Activated CD4-positive, alpha-beta T cell treated with anti-CD3 and anti-CD28 coated beads for 36 hours (primary cell): Measurements from ENCODE around the gene TRAPPC3L. TPM values are rescaled to one million over a fixed set of nuclear protein-coding genes. Genes with fewer than 3 reads are reported as not detected.

Source experiments
- ATAC-seq: fragments of 200-7000 bp; cut with Tn5 transposase; one replicate; pipeline ENCODE4 v1.10.0; 2021; ENCODE audit warnings: mild to moderate bottlenecking, moderate library complexity
- CTCF ChIA-PET: fragments of 350-600 bp; sonication (Branson Sonifier 250); formaldehyde crosslinking; loops from one replicate; lab custom pipeline; 2021; ENCODE audit warnings: antibody characterized with exemption; lab: Charles Lee
- POLR2A ChIA-PET: fragments of 350-600 bp; sonication (Branson Sonifier 250); formaldehyde crosslinking; loops from one replicate; lab custom pipeline; 2021; ENCODE audit warnings: antibody characterized with exemption, inconsistent platforms; lab: Charles Lee
- DNase-seq: peaks from one replicate; pipeline ENCODE4 v3.0.0-alpha.2; 2020
- H3K27ac Mint-ChIP-seq: one replicate; pipeline ENCODE4 v1.8.0; 2021; ENCODE audit warnings: mixed read lengths
- H3K27me3 Mint-ChIP-seq: one replicate; pipeline ENCODE4 v1.8.0; 2021; ENCODE audit warnings: mixed read lengths
- H3K36me3 Mint-ChIP-seq: one replicate; pipeline ENCODE4 v1.8.0; 2021; ENCODE audit warnings: low read depth, mixed read lengths
- H3K4me1 Mint-ChIP-seq: one replicate; pipeline ENCODE4 v1.8.0; 2021; ENCODE audit warnings: mixed read lengths
- H3K4me3 Mint-ChIP-seq: one replicate; pipeline ENCODE4 v1.8.0; 2021; ENCODE audit warnings: mild to moderate bottlenecking, moderate library complexity, mixed read lengths
- H3K9me3 Mint-ChIP-seq: one replicate; pipeline ENCODE4 v1.8.0; 2021; ENCODE audit warnings: low read depth, mixed read lengths
- intact Hi-C, 2 experiments: fragments of 100-400 bp; cut with DNase I in 1 of 2; cut with micrococcal nuclease in 1 of 2; formaldehyde crosslinking; loops; one replicate each; pipeline versions ENCODE4 v1.14.2 to v1.15.1; 2022 to 2024; cut with DNase I, micrococcal nuclease
- total RNA-seq, 2 experiments: library from RNA; stranded (reverse); gene quantifications; one replicate each; pipeline ENCODE4 v1.2.3, GENCODE V29; 2021

The TRAPPC3L gene
- total RNA-seq, 2 experiments from 2014 or later = not detected

- ChIA-PET POLR2A (no interaction called here), CTCF (no interaction called here)
- Mint-ChIP-seq H3K4me3 (no peak overlapping the region), H3K9me3 (no peaks in the 10 kb centered on the region), H3K27me3 (peaks cover 20% of the 10 kb centered on the region), H3K36me3 (no peaks in the 10 kb centered on the region), H3K27ac (peak overlapping the region; percentile 20), H3K4me1 (peaks cover 10% of the 10 kb centered on the region)
- intact Hi-C loops = no loop called here
- ATAC-seq = no peak
- DNase-seq = peak; percentile 33
Measured at GRCh38 chr6:116450769-116451740, 94.4 kb downstream of the TRAPPC3L start.

DNA sequence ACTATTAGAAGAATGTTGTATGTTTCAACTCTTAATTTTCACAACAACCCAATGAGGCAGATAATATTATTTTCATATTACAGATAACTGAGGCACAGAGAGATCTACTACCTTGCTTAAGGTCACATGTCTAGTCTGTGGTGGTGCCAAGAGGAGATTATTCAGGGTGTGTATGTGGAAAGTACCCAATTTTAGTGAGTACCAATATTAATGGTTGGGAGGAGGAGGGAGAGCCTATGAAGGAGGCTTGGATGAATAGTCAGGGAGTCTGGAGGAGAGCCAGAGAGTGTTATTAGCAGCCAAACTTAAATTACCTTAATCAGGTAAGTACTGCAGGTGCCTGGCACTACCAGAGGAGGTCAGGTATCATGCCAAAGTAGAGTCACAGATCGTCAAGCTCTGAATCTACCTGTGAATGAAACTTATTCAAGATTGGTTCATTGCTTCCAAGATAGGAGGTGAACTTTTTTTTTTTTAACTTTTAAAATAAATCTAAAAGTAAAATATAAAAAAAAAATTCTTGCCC is 95.2 kb downstream of the TRAPPC3L start:
- Mint-ChIP-seq H3K36me3 (no peaks in the 10 kb centered on the region), H3K4me3 (no peak overlapping the region), H3K4me1 (peaks cover 10% of the 10 kb centered on the region), H3K27me3 (peaks cover 18% of the 10 kb centered on the region), H3K9me3 (no peaks in the 10 kb centered on the region), H3K27ac (no peak overlapping the region)
- ATAC-seq = no peak
- CTCF ChIA-PET = no interaction called here
- POLR2A ChIA-PET = no interaction called here
- no peak for DNase-seq
- intact Hi-C loops = no loop called here

DNA sequence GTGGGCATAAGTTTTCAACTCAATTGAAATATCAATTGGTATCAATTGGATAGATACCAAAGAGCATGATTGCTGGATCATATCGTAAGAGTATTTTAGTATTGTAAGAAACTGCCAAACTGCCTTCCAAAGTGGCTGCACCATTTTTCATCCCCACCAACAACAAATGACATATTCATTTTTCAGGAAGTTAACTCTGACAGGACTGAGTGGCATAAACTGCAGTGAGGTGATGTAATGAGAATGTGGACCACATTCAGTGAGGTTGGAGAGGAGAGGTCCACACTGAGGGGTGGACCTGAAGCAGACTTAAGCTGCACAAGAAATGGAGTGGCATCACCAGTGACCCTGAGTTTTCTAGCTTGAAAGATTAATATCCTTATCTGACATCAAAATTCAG is 95.9 kb downstream of the TRAPPC3L start:
- Mint-ChIP-seq H3K4me3 (no peak overlapping the region), H3K27me3 (peaks cover 18% of the 10 kb centered on the region), H3K4me1 (peaks cover 12% of the 10 kb centered on the region), H3K27ac (no peak overlapping the region), H3K36me3 (no peaks in the 10 kb centered on the region), H3K9me3 (no peaks in the 10 kb centered on the region)
- intact Hi-C loops = no loop called here
- POLR2A ChIA-PET = no interaction called here
- ATAC-seq = no peak
- DNase-seq = no peak
- CTCF ChIA-PET = no interaction called here

GRCh38 chr6:116447496-116448011 is 97.9 kb downstream of the TRAPPC3L start:
- H3K27me3 Mint-ChIP-seq = peaks cover 19% of the 10 kb centered on the region
- DNase-seq (no peak), ATAC-seq (peak; percentile 53)
- H3K36me3 Mint-ChIP-seq = no peaks in the 10 kb centered on the region
- peaks cover 16% of the 10 kb centered on the region for H3K4me1 Mint-ChIP-seq
- intact Hi-C loops = no loop called here
- no peak overlapping the region for H3K27ac Mint-ChIP-seq
- no peaks in the 10 kb centered on the region for H3K9me3 Mint-ChIP-seq
- POLR2A ChIA-PET = no interaction called here
- no peak overlapping the region for H3K4me3 Mint-ChIP-seq
- CTCF ChIA-PET = interaction anchor here (1.0 to 1.1 kb wide), 2 partner anchors 14 to 88 kb away, joined by 3 read pairs; no protein-coding TSS in a partner anchor

GRCh38 chr6:116447052-116447451 is 98.4 kb downstream of the TRAPPC3L start:
- POLR2A ChIA-PET = interaction anchor here (0.6 kb wide), 2 partner anchors 151 to 311 kb away, joined by 5 to 6 read pairs; no protein-coding TSS in a partner anchor
- no peak for ATAC-seq
- intact Hi-C loops = no loop called here
- Mint-ChIP-seq H3K4me3 (no peak overlapping the region), H3K36me3 (no peaks in the 10 kb centered on the region), H3K4me1 (peaks cover 16% of the 10 kb centered on the region), H3K27ac (no peak overlapping the region), H3K9me3 (no peaks in the 10 kb centered on the region), H3K27me3 (peaks cover 24% of the 10 kb centered on the region)
- CTCF ChIA-PET = interaction anchor here (1.0 to 1.6 kb wide), 3 partner anchors 8 to 88 kb away, joined by 3 to 6 read pairs (median 3); no protein-coding TSS in a partner anchor
- DNase-seq = no peak

DNA sequence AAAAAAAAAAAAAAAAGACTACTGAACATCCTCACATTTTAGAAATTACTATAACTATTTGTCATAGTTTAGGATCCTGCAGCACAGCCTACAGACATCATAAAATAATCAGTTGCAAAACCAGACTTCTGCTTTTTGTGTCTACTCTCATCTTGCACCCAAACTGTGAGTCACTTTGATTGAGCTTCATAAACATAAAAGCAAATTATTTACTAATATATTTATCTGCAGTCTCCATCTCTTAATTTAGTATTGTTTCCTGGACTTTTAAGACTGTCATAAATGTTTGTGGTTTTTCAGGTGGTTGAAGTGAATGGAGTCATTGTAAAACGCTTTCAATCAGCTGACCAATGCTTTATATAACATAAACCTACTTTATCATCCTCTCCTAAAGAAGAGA is 99.1 kb downstream of the TRAPPC3L start:
- POLR2A ChIA-PET = interaction anchor here (0.6 kb wide), 3 partner anchors 13 to 310 kb away, joined by 3 to 6 read pairs (median 5); no protein-coding TSS in a partner anchor
- H3K4me3 Mint-ChIP-seq = no peak overlapping the region
- H3K36me3 Mint-ChIP-seq = no peaks in the 10 kb centered on the region
- intact Hi-C loops = no loop called here
- ATAC-seq (no peak), DNase-seq (no peak)
- H3K27me3 Mint-ChIP-seq = peaks cover 24% of the 10 kb centered on the region
- CTCF ChIA-PET = interaction anchor here (0.9 to 1.6 kb wide), 3 partner anchors 9 to 114 kb away, joined by 3 to 6 read pairs (median 3); no protein-coding TSS in a partner anchor
- no peak overlapping the region for H3K27ac Mint-ChIP-seq
- peaks cover 13% of the 10 kb centered on the region for H3K4me1 Mint-ChIP-seq
- no peaks in the 10 kb centered on the region for H3K9me3 Mint-ChIP-seq

- H3K27me3 Mint-ChIP-seq = peaks cover 20% of the 10 kb centered on the region
- ATAC-seq (no peak), DNase-seq (no peak)
- H3K9me3 Mint-ChIP-seq = no peaks in the 10 kb centered on the region
- CTCF ChIA-PET = interaction anchor here (0.6 to 2.2 kb wide), 4 partner anchors 11 to 157 kb away, joined by 3 to 10 read pairs (median 3); no protein-coding TSS in a partner anchor
- H3K4me3 Mint-ChIP-seq = no peak overlapping the region
- POLR2A ChIA-PET = no interaction called here
- H3K36me3 Mint-ChIP-seq = no peaks in the 10 kb centered on the region
- intact Hi-C loops = loop anchor here in 1 of 2 experiments (2.0 kb wide), 1 partner anchor 88 kb away; no protein-coding TSS in a partner anchor
- H3K4me1 Mint-ChIP-seq = peaks cover 9% of the 10 kb centered on the region
- H3K27ac Mint-ChIP-seq = no peak overlapping the region
Measured at GRCh38 chr6:116445102-116445501, 100.4 kb downstream of the TRAPPC3L start.

Other genes with a start within 250 kb of the TRAPPC3L start
- gene DSE, start 174.7 kb downstream of the TRAPPC3L start, total RNA-seq = 1 to 10 TPM; 5.6 TPM
- 10 to 100 TPM in 1 of 2 experiments, 1 to 10 TPM in 1; 7.1 to 10.0 TPM for gene CALHM6, start 84.3 kb downstream of the TRAPPC3L start, total RNA-seq
- not detected for gene CALHM5, start 34.0 kb downstream of the TRAPPC3L start, total RNA-seq
- not detected for gene CALHM4, start 8.1 kb upstream of the TRAPPC3L start, total RNA-seq
- 10 to 100 TPM; 40.0 to 65.4 TPM for gene RWDD1, start 25.8 kb upstream of the TRAPPC3L start, total RNA-seq
- under 1 TPM in 1 of 2 experiments, not detected in 1; 0.11 TPM for gene RSPH4A, start 70.8 kb upstream of the TRAPPC3L start, total RNA-seq
- gene ZUP1, start 123.1 kb upstream of the TRAPPC3L start, total RNA-seq = 10 to 100 TPM; 22.6 to 25.5 TPM
- gene KPNA5, start 135.5 kb upstream of the TRAPPC3L start, total RNA-seq = 10 to 100 TPM; 10.4 to 13.6 TPM
- gene FAM162B, start 220.0 kb upstream of the TRAPPC3L start, total RNA-seq = not detected